Adrenal gland (tissue), 12 donors: ENCODE measurements around the gene NBEAL2. TPM values are rescaled to one million over a fixed set of nuclear protein-coding genes. Genes with fewer than 3 reads are reported as not detected.

ENCODE experiments used
- DNase-seq, 7 donors: peaks; one replicate each; pipeline ENCODE4 v3.0.0-alpha.2; 2019 to 2020
- H3K27ac ChIP-seq, 5 donors: fragments of 200-600 bp; sonication (generic) in 4 of 5; 1 replicate in 3 of 5; 2 replicates in 2 of 5; pipeline versions ENCODE4 v1.5.1 to v1.8.0; 2016 to 2020; ENCODE audit warnings: mild to moderate bottlenecking in 1 of 5
- H3K27me3 ChIP-seq: fragments of 200-600 bp; 2 replicates; pipeline ENCODE4 v1.8.0; 2021
- H3K36me3 ChIP-seq, 2 donors: fragments of 200-600 bp; replicated peaks in 1 of 2; 1 replicate in 1 of 2; 2 replicates in 1 of 2; pipeline versions ENCODE4 v1.5.1 to v1.8.0; 2018 to 2022
- H3K4me1 ChIP-seq, 2 donors: fragments of 200-600 bp; replicated peaks in 1 of 2; 1 replicate in 1 of 2; 2 replicates in 1 of 2; pipeline versions ENCODE4 v1.5.1 to v1.8.0; 2018 to 2021
- H3K4me3 ChIP-seq, 4 donors: fragments of 200-600 bp; sonication (generic) in 3 of 4; one replicate each; pipeline ENCODE4 v1.5.1; 2016 to 2018
- H3K9me3 ChIP-seq, 3 donors: fragments of 200-600 bp; sonication (generic) in 1 of 3; replicated peaks in 1 of 3; 1 replicate in 2 of 3; 2 replicates in 1 of 3; pipeline versions ENCODE4 v1.5.1 to v1.8.0; 2016 to 2021
- CTCF ChIP-seq, 6 experiments: fragments of 450-650 bp in 4 of 6; fragments of 200-600 bp in 2 of 6; sonication (generic) in 1 of 6; IDR thresholded peaks; 1 replicate in 5 of 6; 2 replicates in 1 of 6; pipeline versions ENCODE4 v1.5.1 to v1.8.0; 2016 to 2021; ENCODE audit warnings: antibody characterized with exemption in 6 of 6, mild to moderate bottlenecking in 2 of 6, moderate library complexity in 1 of 6
- POLR2A ChIP-seq, 2 donors: fragments of 450-650 bp; IDR thresholded peaks; one replicate each; pipeline ENCODE4 v1.6.1; 2017; ENCODE audit warnings: antibody characterized with exemption in 2 of 2, mild to moderate bottlenecking in 2 of 2, moderate library complexity in 1 of 2
- WGBS, 4 donors: extraction: QIAGEN DNeasy Blood & Tissue Kit in 2 of 4; methylation state at CpG; one replicate each; pipeline versions ENCODE4 v1.1.5 to v1.1.7; 2013 to 2017; 5-methylcytosine and 5-hydroxymethylcytosine counted together
- intact Hi-C, 2 donors: fragments of 100-400 bp; cut with DNase I; formaldehyde crosslinking; loops; one replicate each; pipeline versions ENCODE4 v1.14.1 to v1.15.0; 2022 to 2023
- polyA plus RNA-seq, 3 donors: library from polyadenylated mRNA; stranded (reverse); fragments of 200-250 nt in 2 of 3; fragments of 350-450 nt in 1 of 3; fragmentation: Illumina TruSeq in 1 of 3; extraction: RNeasy Lipid Tissue Mini Kit (QIAGEN cat#74804) in 1 of 3; gene quantifications; one replicate each; pipeline ENCODE4 v1.2.3, GENCODE V29; 2013 to 2014
- total RNA-seq, 9 donors: library from RNA; depleted of rRNA in 4 of 9; stranded (reverse); fragments of >200 nt in 4 of 9; fragments of 120-200 nt in 1 of 9; fragmentation: NEBNext Ultra II Directional in 1 of 9; extraction: Animal tissue kit (Norgen Biotek cat#: 25700) in 1 of 9; gene quantifications; one replicate each; pipeline versions ENCODE4 v1.1.0 to v1.2.4, GENCODE V29; 2013 to 2023
- donor health status: healthy with polysubstance abuse.
- donor health status: Bipolar disorder and iron deficiency.
- donor health status: DM: yes; HTN: yes; CAD: no.
- donor health status: DM: no; HTN: no; CAD: no.
- donor health status: DM: no; HTN: no; CAD: no.
- donor health status: DM: yes; HTN: yes; CAD: no.

The NBEAL2 gene
- total and polyA plus RNA-seq, 12 donors, result 7.3 to 154 (median 29.0) TPM

- no peaks in the 10 kb centered on the region for H3K9me3 ChIP-seq
- H3K27ac ChIP-seq, result no peak overlapping the region
- H3K4me1 ChIP-seq, result peaks cover 13 to 19% of the 10 kb centered on the region in 2 donors
- H3K27me3 ChIP-seq, result no peaks in the 10 kb centered on the region
- H3K4me3 ChIP-seq, result no peak overlapping the region
- TF ChIP-seq POLR2A (IDR thresholded peaks at IDR 0.05) (no peak), CTCF (IDR thresholded peaks at IDR 0.05) (no peak)
- peaks cover 0 to 2% of the 10 kb centered on the region in 2 donors for H3K36me3 ChIP-seq
- intact Hi-C loops, result no loop called here
- peak in 2 of 7 donors; percentile 20 to 50 for DNase-seq
- WGBS, 4 donors, result 82 to 93% (median 91%) methylated on average over 3 to 6 of the region's 6 CpGs
Observed at GRCh38 chr3:47011371-47011770, 31.9 kb downstream of the NBEAL2 start.

DNA sequence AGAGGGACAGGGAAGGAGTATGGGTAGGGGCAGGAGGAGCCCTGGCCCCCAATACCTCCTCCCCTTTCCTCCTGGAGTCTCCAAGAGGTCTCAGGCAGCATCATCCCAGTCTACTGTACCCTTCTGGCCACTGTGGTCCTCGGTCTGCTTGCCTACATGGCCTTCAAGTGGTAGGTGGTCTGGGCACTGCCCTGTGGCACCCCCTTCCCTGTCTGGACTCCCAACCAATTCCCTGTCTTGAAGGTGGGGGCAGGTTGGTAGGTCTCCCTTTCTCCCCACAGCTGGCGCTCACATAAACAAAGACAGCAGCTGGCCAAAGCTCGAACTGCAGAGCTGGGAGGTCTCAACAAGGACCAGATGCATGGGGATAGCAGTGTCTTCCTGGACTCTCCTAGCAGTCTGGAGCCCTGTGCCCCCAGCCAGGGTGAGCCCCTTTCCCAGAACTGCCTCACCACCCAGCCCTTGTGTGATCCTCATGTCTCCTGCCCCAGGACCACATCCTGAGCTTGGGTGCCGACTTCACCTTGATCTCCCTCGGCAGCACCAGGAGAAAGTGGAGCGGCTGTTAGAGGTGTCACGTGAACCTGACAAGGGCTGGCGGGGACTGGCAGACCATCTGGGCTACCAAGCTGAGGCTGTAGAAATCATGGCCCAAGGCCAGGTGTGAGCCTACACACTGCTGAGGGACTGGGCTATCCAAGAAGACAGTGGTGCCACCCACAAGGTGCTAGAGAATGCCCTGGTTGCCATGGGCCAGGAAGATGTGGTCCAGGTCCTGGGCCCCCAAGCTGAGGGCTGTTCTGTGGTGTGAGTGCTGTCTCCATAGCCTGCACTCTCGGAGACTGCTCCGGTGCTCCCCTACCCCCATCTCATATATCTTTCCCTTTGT is 33.1 kb downstream of the NBEAL2 start:
- Histone ChIP-seq H3K4me1 (peaks cover 17 to 26% of the 10 kb centered on the region in 2 donors), H3K4me3 (no peak overlapping the region), H3K27ac (no peak overlapping the region), H3K9me3 (no peaks in the 10 kb centered on the region), H3K27me3 (no peaks in the 10 kb centered on the region), H3K36me3 (peaks cover 0 to 10% of the 10 kb centered on the region in 2 donors)
- peak in 3 of 7 donors; percentile 10 to 54 (median 24) for DNase-seq
- intact Hi-C loops, result no loop called here
- no peak for TF ChIP-seq CTCF (IDR thresholded peaks at IDR 0.05)
- no peak for TF ChIP-seq POLR2A (IDR thresholded peaks at IDR 0.05)
- 90 to 95% (median 92%) methylated on average over 6 to 10 of the region's 10 CpGs for WGBS, 4 donors

- intact Hi-C loops, result no loop called here
- H3K4me1 ChIP-seq, result peaks cover 17 to 26% of the 10 kb centered on the region in 2 donors
- H3K36me3 ChIP-seq, result peaks cover 0 to 15% of the 10 kb centered on the region in 2 donors
- 83 to 100% (median 91%) methylated on average over 3 of the region's 3 CpGs for WGBS, 4 donors
- no peak overlapping the region for H3K27ac ChIP-seq
- no peaks in the 10 kb centered on the region for H3K27me3 ChIP-seq
- no peak overlapping the region for H3K4me3 ChIP-seq
- TF ChIP-seq POLR2A (IDR thresholded peaks at IDR 0.05) (no peak), CTCF (IDR thresholded peaks at IDR 0.05) (no peak)
- no peaks in the 10 kb centered on the region for H3K9me3 ChIP-seq
- DNase-seq, result peak in 2 of 7 donors; percentile 15 to 50
Observed at GRCh38 chr3:47013231-47013630, 33.8 kb downstream of the NBEAL2 start.

DNA sequence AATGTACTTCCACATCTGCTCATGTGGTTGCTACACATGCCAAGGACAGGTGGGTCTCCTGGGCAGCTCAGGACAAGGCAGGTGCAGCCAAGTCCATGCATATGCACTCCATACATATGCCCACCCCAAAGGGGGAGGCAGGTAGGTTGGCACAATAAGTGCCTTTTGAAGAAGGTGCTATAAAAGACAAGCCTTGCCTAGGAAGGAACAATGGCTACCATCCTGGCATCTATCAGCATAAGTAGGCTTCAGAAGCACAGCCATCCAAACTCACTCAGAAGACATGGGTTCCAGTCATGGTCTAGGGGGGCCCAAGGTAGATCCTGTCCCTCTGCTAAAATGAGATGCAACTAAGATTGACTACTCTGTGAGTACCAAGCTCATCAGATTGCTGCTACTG is 34.6 kb downstream of the NBEAL2 start:
- Histone ChIP-seq H3K9me3 (no peaks in the 10 kb centered on the region), H3K27ac (no peak overlapping the region), H3K36me3 (peaks cover 0 to 19% of the 10 kb centered on the region in 2 donors), H3K27me3 (no peaks in the 10 kb centered on the region), H3K4me3 (no peak overlapping the region), H3K4me1 (peaks cover 14 to 21% of the 10 kb centered on the region in 2 donors)
- peak in 1 of 7 donors; percentile 15 for DNase-seq
- TF ChIP-seq POLR2A (IDR thresholded peaks at IDR 0.05) (no peak), CTCF (IDR thresholded peaks at IDR 0.05) (no peak)
- intact Hi-C loops, result no loop called here
